Cardiac fibroblast (primary cell): ENCODE data around the gene E2F8.
A peak's percentile ranks its signal among the peaks of the same experiment; 100 is the strongest.

Experiments used
- DNase-seq, 2 donors: peaks; one replicate each; pipeline versions ENCODE4 v3.0.0 to v3.0.0-alpha.2; 2010; ENCODE audit warnings: low read depth in 2 of 2
- H3K4me3 ChIP-seq, 2 donors: replicated peaks in 1 of 2; 1 replicate in 1 of 2; 2 replicates in 1 of 2; pipeline ENCODE4 v1.5.1; 2011; ENCODE audit warnings: low read depth in 2 of 2, low read length in 2 of 2, mild to moderate bottlenecking in 2 of 2, moderate library complexity in 1 of 2
- CTCF ChIP-seq: IDR thresholded peaks from one replicate; pipeline ENCODE4 v1.5.1; 2011; ENCODE audit warnings: low read depth, mild to moderate bottlenecking, low read length, inconsistent platforms

E2F8 gene

GRCh38 chr11:19225123-19225522 is 15.6 kb downstream of the E2F8 start:
- no peak overlapping the region for H3K4me3 ChIP-seq
- no peak for TF ChIP-seq CTCF
- DNase-seq = no peak

GRCh38 chr11:19220903-19221724 is 19.6 kb downstream of the E2F8 start:
- peak in 1 of 2 donors; percentile 82 for DNase-seq
- TF ChIP-seq CTCF = no peak
- no peak overlapping the region for H3K4me3 ChIP-seq

- TF ChIP-seq CTCF = no peak
- DNase-seq = peak in 1 of 2 donors; percentile 22
- no peak overlapping the region for H3K4me3 ChIP-seq
Observed at GRCh38 chr11:19218786-19219460, 21.8 kb downstream of the E2F8 start.

GRCh38 chr11:19218216-19218615 is 22.5 kb downstream of the E2F8 start:
- no peak for DNase-seq
- no peak for TF ChIP-seq CTCF
- H3K4me3 ChIP-seq = no peak overlapping the region

- TF ChIP-seq CTCF = no peak
- DNase-seq = peak in 1 of 2 donors; percentile 20
Observed at GRCh38 chr11:19216709-19217374, 23.9 kb downstream of the E2F8 start.

GRCh38 chr11:19216021-19216420 is 24.7 kb downstream of the E2F8 start:
- no peak for TF ChIP-seq CTCF
- no peak overlapping the region for H3K4me3 ChIP-seq
- no peak for DNase-seq

More at GRCh38 chr11:19216709-19217374, 23.9 kb downstream of the E2F8 start:
- H3K4me3 ChIP-seq = no peak overlapping the region
